Naive thymus-derived CD4-positive, alpha-beta T cell (primary cell): ENCODE data around the gene TRPM8. TPM values are rescaled to one million over a fixed set of nuclear protein-coding genes. Genes with fewer than 3 reads are reported as not detected.

Experiments used
- ATAC-seq: fragments of 150-1000 bp; cut with Tn5 transposase; 2 replicates; pipeline ENCODE4 v1.10.0; 2021; ENCODE audit warnings: mild to moderate bottlenecking, moderate library complexity
- CTCF ChIA-PET: fragments of 350-600 bp; sonication (Branson Sonifier 250); formaldehyde crosslinking; loops from one replicate; lab custom pipeline; 2021; ENCODE audit warnings: antibody characterized with exemption; lab: Charles Lee
- POLR2A ChIA-PET: fragments of 350-600 bp; sonication (Branson Sonifier 250); formaldehyde crosslinking; loops from one replicate; lab custom pipeline; 2021; ENCODE audit warnings: antibody characterized with exemption, inconsistent platforms; lab: Charles Lee
- DNase-seq, 9 donors: peaks; one replicate each; pipeline versions ENCODE4 v3.0.0 to v3.0.0-alpha.2; 2020 to 2022; ENCODE audit warnings: mixed read lengths in 1 of 9
- H3K27ac ChIP-seq: one replicate; pipeline ENCODE4 v1.7.0; 2013; ENCODE audit warnings: mild to moderate bottlenecking, low read depth, low read length, moderate library complexity
- H3K27me3 ChIP-seq, 2 donors: one replicate each; pipeline ENCODE4 v1.7.0; 2013; ENCODE audit warnings: low read length in 2 of 2, mild to moderate bottlenecking in 2 of 2, moderate library complexity in 2 of 2; ENCODE audit not compliant: control insufficient read depth in 2 of 2, insufficient read depth in 2 of 2
- H3K36me3 ChIP-seq, 3 experiments: 1 replicate in 2 of 3; 2 replicates in 1 of 3; pipeline ENCODE4 v1.7.0; 2013; ENCODE audit warnings: low read length in 3 of 3, mild to moderate bottlenecking in 3 of 3, moderate library complexity in 1 of 3; ENCODE audit not compliant: insufficient read depth in 3 of 3, control insufficient read depth in 2 of 3
- H3K4me1 ChIP-seq, 2 donors: one replicate each; pipeline ENCODE4 v1.7.0; 2013; ENCODE audit warnings: low read length in 2 of 2, mild to moderate bottlenecking in 2 of 2, moderate library complexity in 1 of 2; ENCODE audit not compliant: control insufficient read depth in 2 of 2, insufficient read depth in 2 of 2
- H3K4me3 ChIP-seq: 2 replicates; pipeline ENCODE4 v1.7.0; 2013; ENCODE audit warnings: mild to moderate bottlenecking, low read length
- H3K9me3 ChIP-seq, 3 experiments: 1 replicate in 2 of 3; 2 replicates in 1 of 3; pipeline ENCODE4 v1.7.0; 2013; ENCODE audit warnings: low read length in 3 of 3; ENCODE audit not compliant: control insufficient read depth in 2 of 3
- H3K27ac Mint-ChIP-seq, 9 donors: one replicate each; pipeline ENCODE4 v1.8.0; 2020 to 2022; ENCODE audit warnings: mixed read lengths in 9 of 9, mild to moderate bottlenecking in 8 of 9, moderate library complexity in 5 of 9, inconsistent platforms in 2 of 9
- H3K27me3 Mint-ChIP-seq, 5 donors: one replicate each; pipeline ENCODE4 v1.8.0; 2021 to 2022; ENCODE audit warnings: mixed read lengths in 5 of 5, mild to moderate bottlenecking in 1 of 5
- H3K36me3 Mint-ChIP-seq, 5 donors: one replicate each; pipeline ENCODE4 v1.8.0; 2020 to 2022; ENCODE audit warnings: mixed read lengths in 5 of 5, mild to moderate bottlenecking in 3 of 5, inconsistent platforms in 1 of 5
- H3K4me1 Mint-ChIP-seq, 7 donors: one replicate each; pipeline ENCODE4 v1.8.0; 2020 to 2022; ENCODE audit warnings: mixed read lengths in 7 of 7, mild to moderate bottlenecking in 3 of 7, inconsistent platforms in 1 of 7
- H3K4me3 Mint-ChIP-seq, 10 donors: one replicate each; pipeline ENCODE4 v1.8.0; 2020 to 2022; ENCODE audit warnings: mild to moderate bottlenecking in 10 of 10, mixed read lengths in 10 of 10, moderate library complexity in 6 of 10, inconsistent platforms in 2 of 10
- H3K9me3 Mint-ChIP-seq, 11 donors: one replicate each; pipeline ENCODE4 v1.8.0; 2020 to 2022; ENCODE audit warnings: mixed read lengths in 11 of 11, mild to moderate bottlenecking in 4 of 11, inconsistent platforms in 1 of 11, moderate library complexity in 1 of 11
- intact Hi-C, 2 donors: fragments of 100-400 bp; cut with micrococcal nuclease; formaldehyde crosslinking; loops; one replicate each; pipeline ENCODE4 v1.15.1; 2023
- polyA plus RNA-seq, 2 donors: library from polyadenylated mRNA; unstranded; fragments of 300-500 nt; fragmentation: Illumina TruSeq; gene quantifications; one replicate each; pipeline ENCODE4 v1.2.3, GENCODE V29; 2021
- total RNA-seq, 6 experiments: library from RNA in 5 of 6; stranded (reverse) in 5 of 6; gene quantifications; 1 replicate in 5 of 6; 2 replicates in 1 of 6; pipeline ENCODE4 v1.2.3 and lab custom pipeline; 2021 to 2026

The TRPM8 gene
- total and polyA plus RNA-seq, 7 experiments from 2014 or later = not detected

DNA sequence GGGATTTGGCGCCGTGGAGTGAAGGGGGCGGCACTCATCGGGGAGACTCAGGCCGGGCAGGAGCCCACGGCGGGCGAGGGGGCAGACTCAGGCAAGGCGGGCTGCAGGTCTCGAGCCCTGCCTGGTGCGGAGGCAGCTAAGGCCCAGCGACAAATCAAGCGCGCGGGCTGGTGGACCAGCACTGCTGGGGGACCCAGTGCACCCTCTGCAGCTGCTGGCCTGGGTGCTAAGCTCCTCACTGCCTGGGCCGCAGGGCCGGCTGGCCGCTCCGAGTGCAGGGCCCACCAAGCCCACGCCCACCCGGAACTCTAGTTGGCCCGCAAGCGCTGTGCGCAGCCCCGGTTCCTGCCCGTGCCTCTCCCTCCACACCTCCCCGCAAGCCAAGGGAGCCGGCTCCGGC, 107.1 kb downstream of the TRPM8 start:
- POLR2A ChIA-PET = interaction anchor here (0.6 to 1.0 kb wide), 2 partner anchors 25 to 446 kb away, joined by 3 read pairs; no protein-coding TSS in a partner anchor
- peaks cover 27 to 41% of the 10 kb centered on the region in 2 donors for H3K4me1 ChIP-seq
- peak overlapping the region in 2 of 9 donors; percentile 61 to 62 for H3K27ac Mint-ChIP-seq

GRCh38 chr2:234025466-234025865, 108.3 kb downstream of the TRPM8 start:
- peak; percentile 80 for ATAC-seq
- H3K9me3 ChIP-seq = no peaks in the 10 kb centered on the region
- peak in 7 of 9 donors; percentile 18 to 50 (median 30) for DNase-seq
- ChIA-PET POLR2A (interaction anchor here (0.7 to 1.0 kb wide), 2 partner anchors 12 to 26 kb away, joined by 3 read pairs; no protein-coding TSS in a partner anchor), CTCF (interaction anchor here (0.6 kb wide), 2 partner anchors 110 to 475 kb away, joined by 3 read pairs; no protein-coding TSS in a partner anchor)
- intact Hi-C loops = loop anchor here in 1 of 2 donors (2.0 kb wide), 1 partner anchor 35 kb away; no protein-coding TSS in a partner anchor
- peaks cover 27 to 49% (median 43%) of the 10 kb centered on the region in 7 donors for H3K4me1 Mint-ChIP-seq
- peaks cover 0 to 10% (median 0%) of the 10 kb centered on the region in 5 donors for H3K36me3 Mint-ChIP-seq
- H3K27me3 Mint-ChIP-seq = peaks cover 0 to 30% (median 0%) of the 10 kb centered on the region in 5 donors
- peak overlapping the region; percentile 69 to 89 (median 85) for H3K4me3 Mint-ChIP-seq
- H3K4me1 ChIP-seq = peaks cover 27 to 52% of the 10 kb centered on the region in 2 donors
- H3K9me3 Mint-ChIP-seq = peaks cover 0 to 20% (median 0%) of the 10 kb centered on the region in 11 donors
- no peaks in the 10 kb centered on the region for H3K36me3 ChIP-seq
- peak overlapping the region; percentile 50 to 92 (median 78) for H3K27ac Mint-ChIP-seq
- H3K27me3 ChIP-seq = no peaks in the 10 kb centered on the region
- peak overlapping the region; percentile 56 for H3K4me3 ChIP-seq
- no peak overlapping the region for H3K27ac ChIP-seq

More for the DNA sequence above, 107.1 kb downstream of the TRPM8 start:
- H3K27ac ChIP-seq = no peak overlapping the region
- Mint-ChIP-seq H3K36me3 (peaks cover 0 to 10% (median 0%) of the 10 kb centered on the region in 5 donors), H3K4me3 (peak overlapping the region in 1 of 10 donors; percentile 44), H3K27me3 (peaks cover 0 to 26% (median 0%) of the 10 kb centered on the region in 5 donors), H3K9me3 (peaks cover 0 to 20% (median 0%) of the 10 kb centered on the region in 11 donors), H3K4me1 (peaks cover 27 to 48% (median 43%) of the 10 kb centered on the region in 7 donors)
- H3K36me3 ChIP-seq = no peaks in the 10 kb centered on the region
- CTCF ChIA-PET = interaction anchor here (0.6 kb wide), 1 partner anchor 481 kb away, joined by 3 read pairs; no protein-coding TSS in a partner anchor
- no peak for ATAC-seq
- no peaks in the 10 kb centered on the region for H3K27me3 ChIP-seq
- H3K4me3 ChIP-seq = no peak overlapping the region
- intact Hi-C loops = loop anchor here in 1 of 2 donors (2.0 kb wide), 1 partner anchor 34 kb away; no protein-coding TSS in a partner anchor
- H3K9me3 ChIP-seq = no peaks in the 10 kb centered on the region
- no peak for DNase-seq

DNA sequence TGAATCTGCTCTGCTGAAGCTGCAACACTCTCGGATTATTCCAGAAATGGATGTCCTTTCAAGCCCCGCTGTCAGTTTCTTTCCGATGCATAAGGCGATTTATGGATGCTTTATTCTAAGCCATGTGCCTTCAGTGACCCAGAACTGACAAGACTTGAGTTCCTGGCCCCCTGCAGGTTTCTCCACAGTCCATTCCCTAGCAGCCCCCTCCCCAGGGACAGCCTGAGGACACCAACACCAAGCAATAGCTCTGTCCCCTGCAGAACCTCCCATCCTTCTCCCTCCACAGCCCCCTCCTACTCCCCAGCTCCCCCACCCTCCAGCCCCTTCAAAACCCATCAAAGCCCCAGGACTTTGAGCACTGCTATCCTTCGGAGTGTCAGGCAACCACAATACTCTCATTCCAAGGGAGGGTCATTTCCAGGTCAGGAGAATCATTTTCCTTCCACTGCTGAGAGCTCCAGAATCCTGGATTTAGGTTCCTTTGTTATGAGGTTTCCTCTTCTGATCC, 108.8 kb downstream of the TRPM8 start:
- ATAC-seq (no peak), DNase-seq (no peak)
- intact Hi-C loops = loop anchor here in 1 of 2 donors (2.0 kb wide), 1 partner anchor 35 kb away; no protein-coding TSS in a partner anchor
- H3K27me3 ChIP-seq = no peaks in the 10 kb centered on the region
- H3K9me3 ChIP-seq = no peaks in the 10 kb centered on the region
- CTCF ChIA-PET = no interaction called here
- peaks cover 27 to 51% (median 43%) of the 10 kb centered on the region in 7 donors for H3K4me1 Mint-ChIP-seq
- POLR2A ChIA-PET = interaction anchor here (0.7 kb wide), 1 partner anchor 12 kb away, joined by 3 read pairs; no protein-coding TSS in a partner anchor
- peaks cover 0 to 10% (median 0%) of the 10 kb centered on the region in 5 donors for H3K36me3 Mint-ChIP-seq
- no peaks in the 10 kb centered on the region for H3K36me3 ChIP-seq
- peaks cover 27 to 57% of the 10 kb centered on the region in 2 donors for H3K4me1 ChIP-seq
- peaks cover 0 to 35% (median 0%) of the 10 kb centered on the region in 5 donors for H3K27me3 Mint-ChIP-seq
- H3K9me3 Mint-ChIP-seq = peaks cover 0 to 20% (median 0%) of the 10 kb centered on the region in 11 donors
- H3K27ac Mint-ChIP-seq = peak overlapping the region; percentile 66 to 92 (median 78)
- no peak overlapping the region for H3K27ac ChIP-seq
- peak overlapping the region; percentile 56 for H3K4me3 ChIP-seq
- H3K4me3 Mint-ChIP-seq = peak overlapping the region; percentile 69 to 89 (median 85)

DNA sequence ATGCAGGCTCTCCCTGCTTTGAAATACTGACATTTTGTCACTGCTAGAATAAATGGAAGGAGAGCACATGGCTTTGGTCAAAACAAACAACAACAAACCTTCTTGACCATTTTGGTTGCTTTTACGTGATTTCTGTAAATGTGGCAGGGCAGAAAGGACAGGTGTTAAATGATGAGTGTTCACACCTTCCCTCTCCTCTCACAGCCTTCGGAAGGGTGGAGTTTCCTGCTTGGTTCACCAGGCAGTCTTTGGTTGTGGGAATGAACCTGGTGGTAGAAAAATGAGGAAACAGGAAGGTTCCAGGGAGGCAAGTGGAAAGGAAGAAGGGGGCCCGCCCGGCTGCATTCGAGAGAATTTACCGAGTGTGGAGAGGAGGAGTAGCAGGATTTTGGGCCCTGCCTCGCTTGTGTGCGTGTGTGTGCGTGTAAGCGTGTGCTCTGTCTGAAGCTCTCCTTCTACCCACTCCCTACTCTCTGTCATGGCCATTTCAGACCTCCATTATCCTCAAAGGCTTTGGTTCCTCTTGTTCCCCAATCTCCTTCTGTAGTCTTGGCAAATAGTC, 109.6 kb downstream of the TRPM8 start:
- peak overlapping the region; percentile 7 to 87 (median 74) for H3K4me3 Mint-ChIP-seq
- peak; percentile 30 for ATAC-seq

DNA sequence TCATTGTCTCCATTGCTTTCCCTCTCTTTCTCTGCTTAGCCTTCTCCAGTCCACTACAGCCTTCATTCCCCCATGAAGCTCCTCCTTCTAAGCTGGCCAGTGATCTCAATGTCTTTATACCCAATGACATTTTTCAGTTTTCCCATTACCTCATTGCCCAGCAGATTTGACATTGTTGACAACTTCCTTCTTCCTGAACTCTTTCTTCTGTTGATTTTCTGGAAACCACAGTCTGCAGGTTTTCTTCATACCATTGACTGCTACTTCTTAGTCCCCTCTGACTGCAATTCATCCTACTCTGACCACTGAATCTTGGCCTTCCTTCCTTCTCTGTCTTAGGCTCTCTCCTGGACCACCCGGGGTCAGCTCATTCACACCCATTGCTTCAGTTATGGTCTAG, 110.5 kb downstream of the TRPM8 start:
- ChIA-PET CTCF (interaction anchor here (0.7 kb wide), 1 partner anchor 12 kb away, joined by 5 read pairs; no protein-coding TSS in a partner anchor), POLR2A (no interaction called here)
- ATAC-seq = no peak
- DNase-seq = no peak
- Mint-ChIP-seq H3K4me3 (peak overlapping the region; percentile 3 to 85 (median 24)), H3K9me3 (peaks cover 0 to 22% (median 5%) of the 10 kb centered on the region in 11 donors), H3K27ac (peak overlapping the region in 6 of 9 donors; percentile 0 to 85 (median 42)), H3K36me3 (peaks cover 0 to 12% (median 3%) of the 10 kb centered on the region in 5 donors), H3K4me1 (peaks cover 33 to 65% (median 44%) of the 10 kb centered on the region in 7 donors), H3K27me3 (peaks cover 0 to 34% (median 0%) of the 10 kb centered on the region in 5 donors)
- H3K4me3 ChIP-seq = no peak overlapping the region
- no peaks in the 10 kb centered on the region for H3K9me3 ChIP-seq
- peaks cover 31 to 71% of the 10 kb centered on the region in 2 donors for H3K4me1 ChIP-seq
- no peaks in the 10 kb centered on the region for H3K36me3 ChIP-seq
- no peak overlapping the region for H3K27ac ChIP-seq
- intact Hi-C loops = no loop called here
- H3K27me3 ChIP-seq = no peaks in the 10 kb centered on the region

More for the DNA sequence above, 109.6 kb downstream of the TRPM8 start:
- peaks cover 0 to 22% (median 0%) of the 10 kb centered on the region in 11 donors for H3K9me3 Mint-ChIP-seq
- Histone ChIP-seq H3K4me1 (peaks cover 27 to 65% of the 10 kb centered on the region in 2 donors), H3K9me3 (no peaks in the 10 kb centered on the region), H3K4me3 (no peak overlapping the region), H3K36me3 (no peaks in the 10 kb centered on the region), H3K27me3 (no peaks in the 10 kb centered on the region), H3K27ac (no peak overlapping the region)
- peaks cover 0 to 14% (median 0%) of the 10 kb centered on the region in 5 donors for H3K36me3 Mint-ChIP-seq
- DNase-seq = no peak
- intact Hi-C loops = no loop called here
- H3K27me3 Mint-ChIP-seq = peaks cover 0 to 36% (median 0%) of the 10 kb centered on the region in 5 donors
- POLR2A ChIA-PET = no interaction called here
- peak overlapping the region in 7 of 9 donors; percentile 24 to 85 (median 75) for H3K27ac Mint-ChIP-seq
- peaks cover 32 to 57% (median 41%) of the 10 kb centered on the region in 7 donors for H3K4me1 Mint-ChIP-seq
- CTCF ChIA-PET = no interaction called here

DNA sequence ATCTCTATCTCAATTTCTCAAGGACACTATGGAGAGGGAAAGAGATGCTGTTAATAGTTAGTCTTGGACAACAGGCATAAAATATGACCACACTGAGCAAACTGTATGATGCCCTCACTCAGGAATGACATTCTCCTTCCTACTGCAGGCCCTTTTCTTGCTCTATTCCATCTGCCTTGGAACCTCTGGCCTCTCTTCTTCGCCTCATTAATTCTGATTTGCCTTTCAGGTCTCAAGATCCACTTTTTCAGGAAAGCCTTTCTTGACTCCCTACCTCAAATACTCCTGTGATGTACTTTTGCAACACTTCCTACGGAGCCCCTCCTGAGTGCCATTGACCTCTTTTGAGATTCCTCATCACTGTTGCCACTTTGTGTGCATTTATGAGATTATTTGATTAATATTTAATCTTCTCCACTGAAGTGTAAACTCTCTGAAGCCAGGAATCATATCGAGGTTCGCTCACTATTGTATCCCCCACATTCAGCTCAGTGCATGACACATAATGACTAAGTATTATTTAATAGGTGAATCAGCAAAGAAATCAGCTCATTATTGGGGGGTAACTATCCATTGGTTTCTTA, 112.1 kb downstream of the TRPM8 start:
- H3K27me3 ChIP-seq = no peaks in the 10 kb centered on the region
- Mint-ChIP-seq H3K36me3 (peaks cover 0 to 19% (median 8%) of the 10 kb centered on the region in 5 donors), H3K4me3 (no peak overlapping the region), H3K27me3 (peaks cover 0 to 38% (median 0%) of the 10 kb centered on the region in 5 donors), H3K4me1 (peaks cover 35 to 69% (median 45%) of the 10 kb centered on the region in 7 donors), H3K27ac (no peak overlapping the region), H3K9me3 (peaks cover 4 to 21% (median 14%) of the 10 kb centered on the region in 11 donors)
- ChIA-PET CTCF (interaction anchor here (0.7 kb wide), 1 partner anchor 53 kb away, joined by 4 read pairs; no protein-coding TSS in a partner anchor), POLR2A (interaction anchor here (0.7 kb wide), 2 partner anchors 10 kb away, joined by 3 read pairs; no protein-coding TSS in a partner anchor)
- no peak overlapping the region for H3K4me3 ChIP-seq
- peaks cover 37 to 80% of the 10 kb centered on the region in 2 donors for H3K4me1 ChIP-seq
- no peak overlapping the region for H3K27ac ChIP-seq
- intact Hi-C loops = no loop called here
- peaks cover 0 to 3% (median 0%) of the 10 kb centered on the region in 3 experiments for H3K9me3 ChIP-seq
- no peaks in the 10 kb centered on the region for H3K36me3 ChIP-seq
- no peak for DNase-seq
- no peak for ATAC-seq
